ENCODE results near the gene SLC51B.
"Not testable (repeated sequence)": the region's sequence is repeated elsewhere in the genome, so short reads cannot be mapped to it uniquely, and the experiment has no call there.

- not testable (repeated sequence) for TF ChIP-seq CTCF (IDR thresholded peaks at IDR 0.05; ENCODE audit: low read depth, low read length, poor library complexity, severe bottlenecking); EZH2phosphoT487 (IDR thresholded peaks at IDR 0.05; ENCODE audit: borderline replicate concordance, low read length)
Observed at GRCh38 chr15:65093793-65094170, 48.6 kb downstream of the SLC51B start.
